ENCODE measurements around the gene SSTR1. TPM values are rescaled to one million over a fixed set of nuclear protein-coding genes. Genes with fewer than 3 reads are reported as not detected.

SSTR1 gene
- total RNA-seq, 4 donors from 2014 or later, result 1.0 to 2.1 (median 1.4) TPM

- H3K27me3 ChIP-seq, result no peaks in the 10 kb centered on the region
- no peaks in the 10 kb centered on the region for H3K9me3 ChIP-seq
- TF ChIP-seq POLR2A (IDR thresholded peaks at IDR 0.05) (no peak), EP300 (IDR thresholded peaks at IDR 0.05) (no peak), CTCF (IDR thresholded peaks at IDR 0.05) (no peak)
- no peak for DNase-seq (ENCODE audit: low spot score in 2 of 2)
- no peaks in the 10 kb centered on the region for H3K36me3 ChIP-seq
- H3K4me3 ChIP-seq, result no peak overlapping the region
- 75 to 84% methylated on average over 1 of the region's 1 CpG for WGBS, 2 donors
- H3K4me1 ChIP-seq, result no peaks in the 10 kb centered on the region
- H3K27ac ChIP-seq, result no peak overlapping the region
Measured at GRCh38 chr14:38238332-38238731, 30.6 kb downstream of the SSTR1 start.

GRCh38 chr14:38238878-38239277, 31.2 kb downstream of the SSTR1 start:
- Histone ChIP-seq H3K36me3 (no peaks in the 10 kb centered on the region), H3K27ac (no peak overlapping the region), H3K4me1 (no peaks in the 10 kb centered on the region), H3K4me3 (no peak overlapping the region), H3K27me3 (no peaks in the 10 kb centered on the region), H3K9me3 (no peaks in the 10 kb centered on the region)
- TF ChIP-seq EP300 (IDR thresholded peaks at IDR 0.05), result no peak
- TF ChIP-seq CTCF (IDR thresholded peaks at IDR 0.05), result no peak
- no peak for TF ChIP-seq POLR2A (IDR thresholded peaks at IDR 0.05)
- no peak for DNase-seq (ENCODE audit: low spot score in 2 of 2)

GRCh38 chr14:38243696-38244240, 36.1 kb downstream of the SSTR1 start:
- Histone ChIP-seq H3K4me3 (no peak overlapping the region), H3K9me3 (no peaks in the 10 kb centered on the region), H3K4me1 (no peaks in the 10 kb centered on the region), H3K36me3 (no peaks in the 10 kb centered on the region), H3K27me3 (no peaks in the 10 kb centered on the region), H3K27ac (no peak overlapping the region)
- 68 to 83% methylated on average over 1 of the region's 1 CpG for WGBS, 2 donors
- no peak for TF ChIP-seq EP300 (IDR thresholded peaks at IDR 0.05)
- no peak for TF ChIP-seq CTCF (IDR thresholded peaks at IDR 0.05)
- TF ChIP-seq POLR2A (IDR thresholded peaks at IDR 0.05), result no peak
- no peak for DNase-seq (ENCODE audit: low spot score in 2 of 2)

- no peak for DNase-seq (ENCODE audit: low spot score in 2 of 2)
- no peaks in the 10 kb centered on the region for H3K27me3 ChIP-seq
- WGBS, 2 donors, result 95 to 96% methylated on average over 3 of the region's 3 CpGs
- no peaks in the 10 kb centered on the region for H3K4me1 ChIP-seq
- no peaks in the 10 kb centered on the region for H3K9me3 ChIP-seq
- no peak for TF ChIP-seq POLR2A (IDR thresholded peaks at IDR 0.05)
- no peak for TF ChIP-seq CTCF (IDR thresholded peaks at IDR 0.05)
- TF ChIP-seq EP300 (IDR thresholded peaks at IDR 0.05), result no peak
- no peaks in the 10 kb centered on the region for H3K36me3 ChIP-seq
- H3K4me3 ChIP-seq, result no peak overlapping the region
- no peak overlapping the region for H3K27ac ChIP-seq
Measured at GRCh38 chr14:38248321-38249028, 40.8 kb downstream of the SSTR1 start.

GRCh38 chr14:38250331-38250730, 42.6 kb downstream of the SSTR1 start:
- Histone ChIP-seq H3K36me3 (no peaks in the 10 kb centered on the region), H3K9me3 (no peaks in the 10 kb centered on the region), H3K4me3 (no peak overlapping the region), H3K4me1 (peaks cover 0 to 5% (median 0%) of the 10 kb centered on the region in 4 donors), H3K27me3 (peaks cover 0 to 10% of the 10 kb centered on the region in 2 donors), H3K27ac (no peak overlapping the region)
- no peak for DNase-seq (ENCODE audit: low spot score in 2 of 2)
- TF ChIP-seq CTCF (IDR thresholded peaks at IDR 0.05), result no peak
- no peak for TF ChIP-seq EP300 (IDR thresholded peaks at IDR 0.05)
- TF ChIP-seq POLR2A (IDR thresholded peaks at IDR 0.05), result no peak

All from tibial nerve (tissue), 4 donors.